Measurements from ENCODE around the gene STEAP1.
"Not testable (repeated sequence)": the region's sequence is repeated elsewhere in the genome, so short reads cannot be mapped to it uniquely, and the experiment has no call there.

The STEAP1 gene

GRCh38 chr7:90175667-90176066 is 21.4 kb downstream of the STEAP1 start:
- FAIRE-seq, result no peak

- FAIRE-seq, result no peak
Measured at GRCh38 chr7:90176195-90176594, 21.9 kb downstream of the STEAP1 start.

GRCh38 chr7:90178166-90178565 is 23.9 kb downstream of the STEAP1 start:
- FAIRE-seq, result no peak

GRCh38 chr7:90178679-90179278 is 24.5 kb downstream of the STEAP1 start:
- FAIRE-seq, result no peak

DNA sequence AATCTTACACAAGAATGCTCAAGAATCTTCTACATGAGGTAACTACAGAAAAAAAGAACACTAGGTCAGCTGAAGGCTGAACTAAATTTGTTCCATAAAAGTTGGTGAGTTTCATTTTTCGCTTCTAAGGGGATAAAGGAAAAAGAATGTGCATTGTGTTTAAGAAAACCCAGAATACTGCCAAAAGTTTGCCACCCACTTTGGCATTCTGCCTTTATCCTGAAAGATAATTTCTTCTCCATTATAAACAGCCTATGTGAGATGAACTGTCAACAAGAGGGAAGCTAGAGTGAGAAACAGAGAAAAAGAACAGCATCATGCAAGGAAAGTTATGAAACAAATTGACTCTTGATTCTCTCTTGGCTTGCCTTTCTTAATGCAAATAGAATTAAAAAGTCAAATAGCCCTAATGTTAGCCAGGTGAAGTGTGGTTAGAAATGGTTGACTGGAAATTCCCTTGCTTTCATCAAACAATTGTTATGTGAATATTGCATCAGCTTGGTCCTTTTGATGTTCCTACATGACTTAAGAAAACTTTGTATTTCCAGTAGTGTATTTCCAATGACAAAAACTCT is 25.8 kb downstream of the STEAP1 start:
- FAIRE-seq, result no peak

GRCh38 chr7:90180649-90181048 is 26.4 kb downstream of the STEAP1 start:
- FAIRE-seq, result no peak

- FAIRE-seq, result no peak
Measured at GRCh38 chr7:90181485-90181884, 27.2 kb downstream of the STEAP1 start.

GRCh38 chr7:90186290-90186689 is 32.0 kb downstream of the STEAP1 start:
- not testable (repeated sequence) for FAIRE-seq

DNA sequence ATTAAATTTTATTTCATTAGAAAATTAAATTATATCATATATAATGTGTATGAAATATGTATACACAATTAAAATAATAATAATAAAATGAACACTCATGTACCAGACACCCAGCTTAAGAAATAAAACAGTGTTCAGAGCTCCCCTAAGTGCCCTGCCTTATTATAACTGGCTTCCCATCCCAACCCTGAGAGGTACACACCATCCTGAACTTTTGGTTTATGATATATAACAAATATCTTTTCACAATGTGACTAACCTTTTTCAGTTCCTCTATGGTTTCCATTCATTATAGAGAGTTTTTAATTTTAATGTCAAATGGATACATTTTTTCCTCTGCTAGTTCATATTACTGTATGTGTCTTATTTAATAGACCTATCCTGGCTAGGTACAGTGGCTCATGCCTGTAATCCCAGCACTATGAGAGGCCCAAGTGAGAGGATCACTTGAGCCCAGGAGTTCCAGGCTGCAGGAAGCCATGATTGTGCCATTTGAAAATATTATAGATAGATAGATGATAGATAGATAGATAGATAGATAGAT is 33.3 kb downstream of the STEAP1 start:
- FAIRE-seq, result no peak

GRCh38 chr7:90188281-90188680 is 34.0 kb downstream of the STEAP1 start:
- no peak for FAIRE-seq

- FAIRE-seq, result no peak
Measured at GRCh38 chr7:90190995-90191394, 36.7 kb downstream of the STEAP1 start.

GRCh38 chr7:90191648-90192047 is 37.4 kb downstream of the STEAP1 start:
- no peak for FAIRE-seq

DNA sequence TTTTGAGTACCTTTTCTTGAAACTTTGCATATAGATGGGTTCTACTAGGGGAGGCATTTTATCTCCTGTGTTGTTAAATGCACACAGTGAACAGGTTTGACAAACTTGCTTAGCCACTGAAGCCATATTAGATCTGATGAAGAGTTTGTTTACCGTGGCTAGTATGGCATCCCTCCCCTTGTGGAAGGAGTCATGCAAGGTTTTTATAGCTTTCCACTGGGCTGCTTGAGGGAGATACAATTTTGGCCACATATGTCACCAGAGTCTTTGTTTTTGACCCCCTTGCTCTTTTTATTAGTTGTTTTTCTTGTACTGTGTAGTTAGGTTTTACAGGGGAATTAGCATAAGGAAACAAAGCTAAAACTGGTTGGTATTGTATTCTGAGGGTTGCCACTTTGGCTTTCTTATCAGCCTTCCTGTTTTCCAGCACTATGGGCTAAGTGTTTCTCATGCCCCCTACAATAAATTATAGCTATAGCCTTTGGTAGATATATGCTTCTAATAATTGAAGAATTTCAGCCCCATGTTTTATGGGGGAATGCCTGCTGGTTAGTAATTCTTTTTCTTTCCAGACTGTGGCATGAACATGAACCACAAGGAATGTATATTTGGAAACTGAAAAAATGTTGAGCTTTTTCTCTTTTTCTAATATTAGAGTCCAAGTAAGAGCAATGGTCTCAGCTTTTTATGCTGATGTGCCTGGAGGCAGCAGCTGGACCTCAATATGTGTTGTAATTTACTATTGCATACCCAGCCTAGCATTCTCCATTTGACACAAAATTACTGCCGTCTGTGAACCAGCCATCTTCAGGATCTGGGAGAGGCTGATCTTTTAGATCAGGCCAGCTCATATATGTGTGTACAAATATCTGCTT is 38.8 kb downstream of the STEAP1 start:
- FAIRE-seq, result no peak

GRCh38 chr7:90194911-90195809 is 40.9 kb downstream of the STEAP1 start:
- no peak for FAIRE-seq

GRCh38 chr7:90201500-90202195 is 47.4 kb downstream of the STEAP1 start:
- FAIRE-seq, result no peak

- no peak for FAIRE-seq
Measured at GRCh38 chr7:90207956-90208355, 53.7 kb downstream of the STEAP1 start.

DNA sequence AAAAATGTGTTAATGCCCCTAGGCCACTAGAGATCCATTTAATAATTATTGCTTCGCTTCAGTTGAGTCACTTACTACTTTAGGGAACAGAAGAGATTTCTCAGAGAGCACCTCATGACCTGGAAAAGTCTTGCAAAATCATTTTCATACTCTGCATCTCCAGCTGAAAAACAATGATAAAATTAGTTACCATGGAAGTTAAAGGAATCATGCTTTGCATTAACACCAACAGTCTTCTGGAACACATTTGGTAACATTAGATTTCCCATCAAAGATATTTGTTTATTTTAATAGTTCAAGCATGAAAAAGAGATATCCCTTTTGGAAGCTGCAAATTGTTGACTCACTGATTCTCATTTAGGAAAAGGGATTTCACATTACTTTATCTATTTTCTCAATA is 55.5 kb downstream of the STEAP1 start:
- FAIRE-seq, result no peak

GRCh38 chr7:90210475-90210874 is 56.2 kb downstream of the STEAP1 start:
- no peak for FAIRE-seq

- no peak for FAIRE-seq
Measured at GRCh38 chr7:90210981-90211380, 56.7 kb downstream of the STEAP1 start.

- FAIRE-seq, result no peak
Measured at GRCh38 chr7:90211391-90212148, 57.3 kb downstream of the STEAP1 start, which contains the start of gene STEAP2. Gene STEAP2 (plus strand): TSS chr7:90211740. CDS start chr7:90225083, 13,343 bp downstream.

DNA sequence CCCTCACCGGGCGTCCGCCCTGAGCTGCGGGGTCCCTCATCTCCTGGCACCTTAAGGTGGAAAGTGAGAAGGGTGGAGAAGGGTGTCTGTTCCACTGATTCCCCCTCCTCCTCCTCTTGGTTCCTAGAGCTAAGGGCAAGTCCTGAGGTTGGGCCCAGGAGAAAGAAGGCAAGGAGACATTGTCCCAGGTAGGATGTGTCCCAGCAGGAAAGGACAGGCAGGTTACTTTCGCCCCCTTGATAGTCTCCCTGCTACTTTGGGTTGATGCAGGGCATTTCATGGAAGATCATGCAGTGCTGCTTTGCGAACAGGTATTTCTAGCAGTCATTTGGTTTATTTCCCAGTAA is 57.9 kb downstream of the STEAP1 start:
- FAIRE-seq, result no peak

Data from TTC549 (cell line).